SW 1271 (cell line): Measurements from ENCODE around the gene ABCA7.
"Not testable (repeated sequence)": the region's sequence is repeated elsewhere in the genome, so short reads cannot be mapped to it uniquely, and the experiment has no call there.

ENCODE experiments used
- DNase-seq, 2 experiments: peaks; one replicate each; lab custom pipeline; 2025; lab: John Stamatoyannopoulos, UW

Gene ABCA7

GRCh38 chr19:1105008-1105872, 65.3 kb downstream of the ABCA7 start:
- peak in 1 of 2 experiments; percentile 41 for DNase-seq

DNA sequence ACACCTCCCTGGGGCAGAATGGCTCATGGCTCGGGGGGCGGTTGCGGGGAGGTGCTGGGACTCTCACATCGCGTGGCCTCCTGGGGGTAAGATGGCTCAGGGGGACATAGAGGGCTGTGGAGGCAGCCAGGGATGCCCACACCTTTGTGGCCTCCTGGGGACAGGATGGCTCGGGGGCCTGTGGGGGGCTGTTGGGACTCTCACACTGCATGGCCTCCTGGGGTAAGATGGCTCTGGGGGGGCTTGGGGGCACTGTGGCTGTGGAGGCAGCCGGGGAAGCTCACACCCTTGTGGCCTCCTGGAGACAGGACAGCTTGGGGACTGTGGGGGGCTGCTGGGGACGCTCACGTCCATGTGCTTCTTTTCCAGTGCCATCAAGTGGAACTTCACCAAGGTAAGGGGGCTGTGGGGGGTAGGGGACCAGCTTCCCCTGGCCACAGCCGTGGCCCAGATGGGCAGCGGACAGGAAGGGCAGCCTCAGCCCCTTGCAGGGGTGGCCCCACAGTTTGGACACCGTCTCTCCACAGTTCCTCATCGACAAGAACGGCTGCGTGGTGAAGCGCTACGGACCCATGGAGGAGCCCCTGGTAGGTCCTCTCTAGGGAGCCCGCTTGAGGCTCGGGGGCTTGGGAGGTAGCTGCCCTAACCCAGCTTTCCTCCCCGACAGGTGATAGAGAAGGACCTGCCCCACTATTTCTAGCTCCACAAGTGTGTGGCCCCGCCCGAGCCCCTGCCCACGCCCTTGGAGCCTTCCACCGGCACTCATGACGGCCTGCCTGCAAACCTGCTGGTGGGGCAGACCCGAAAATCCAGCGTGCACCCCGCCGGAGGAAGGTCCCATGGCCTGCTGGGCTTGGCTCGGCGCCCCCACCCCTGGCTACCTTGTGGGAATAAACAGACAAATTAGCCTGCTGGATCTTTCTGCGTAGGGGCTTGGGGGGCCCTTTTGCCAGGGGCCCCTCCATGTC, 66.2 kb downstream of the ABCA7 start:
- DNase-seq = no peak

DNA sequence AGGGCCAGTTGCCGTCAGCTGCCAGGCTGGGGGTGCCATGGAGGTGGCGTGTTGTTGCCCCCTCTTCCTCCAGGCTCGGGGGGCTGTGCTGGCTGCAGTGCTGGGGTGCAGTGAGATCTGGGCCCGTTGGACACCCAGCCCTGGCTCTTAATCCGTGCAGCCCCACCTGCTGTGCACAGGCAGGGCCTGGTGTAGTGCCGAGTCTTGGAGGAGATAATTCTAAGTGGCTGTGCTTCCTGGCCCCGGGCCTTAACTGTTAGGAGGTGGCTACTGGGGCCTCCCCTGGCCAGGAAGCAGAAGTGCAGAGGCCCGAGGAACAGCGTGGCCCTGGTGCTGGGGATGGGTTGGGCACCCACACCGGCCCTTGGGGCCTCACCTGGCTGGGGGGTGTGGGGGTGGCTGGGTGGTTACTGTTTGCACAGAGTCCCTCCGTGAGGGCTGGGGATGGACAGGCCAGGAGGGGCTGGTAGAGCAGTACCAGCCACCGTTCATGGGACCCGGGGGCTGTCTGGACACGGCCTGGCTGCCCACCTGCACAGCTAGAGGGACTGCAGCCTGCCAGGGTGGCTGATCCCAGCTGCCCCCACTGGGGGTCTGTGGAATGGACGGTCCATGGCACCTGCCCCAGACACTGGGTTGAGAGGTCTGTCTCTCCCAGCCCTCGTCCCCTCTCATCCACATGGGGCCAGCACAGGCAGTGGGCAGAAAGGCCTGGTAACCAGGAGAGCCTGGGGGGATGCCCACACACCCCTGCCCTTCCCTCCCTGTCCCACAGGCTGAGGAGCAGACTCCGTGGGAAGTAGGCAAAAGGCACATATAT, 67.1 kb downstream of the ABCA7 start:
- peak; percentile 66 to 84 for DNase-seq

- no peak for DNase-seq
Observed at GRCh38 chr19:1107661-1108261, 67.9 kb downstream of the ABCA7 start.

- DNase-seq = no peak
Observed at GRCh38 chr19:1108291-1109031, 68.6 kb downstream of the ABCA7 start.

DNA sequence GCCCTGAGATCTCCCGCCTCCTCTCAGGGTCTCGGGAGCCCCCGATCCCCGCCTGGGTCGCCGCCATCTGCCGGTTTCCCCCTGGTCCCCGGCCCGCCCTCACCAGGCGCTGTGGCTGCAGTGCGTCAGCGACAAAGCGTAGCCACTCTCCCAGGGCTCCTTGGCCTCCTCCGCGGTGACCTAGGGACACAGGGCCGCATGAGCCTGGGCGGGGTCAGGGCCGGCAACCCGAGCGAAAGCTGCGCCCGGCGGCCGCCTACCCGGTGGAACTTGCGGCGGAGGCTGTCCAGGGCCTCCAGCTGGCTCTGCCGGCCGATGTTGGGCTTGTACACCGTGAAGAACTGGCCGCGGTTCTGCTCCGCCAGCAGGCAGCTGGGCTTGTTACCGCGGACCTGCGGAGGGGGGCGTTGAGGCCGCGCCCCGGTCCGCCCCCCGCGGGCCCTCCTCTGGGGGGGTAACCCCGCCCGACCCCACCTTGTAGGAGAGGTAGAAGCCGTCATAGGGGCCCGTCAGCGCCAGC, 69.2 kb downstream of the ABCA7 start:
- no peak for DNase-seq

- no peak for DNase-seq
Observed at GRCh38 chr19:1109697-1110671, 70.1 kb downstream of the ABCA7 start.

- DNase-seq = peak; percentile 33 to 41
Observed at GRCh38 chr19:1110809-1111640, 71.1 kb downstream of the ABCA7 start.

GRCh38 chr19:1111641-1112267, 71.8 kb downstream of the ABCA7 start:
- DNase-seq = no peak

DNA sequence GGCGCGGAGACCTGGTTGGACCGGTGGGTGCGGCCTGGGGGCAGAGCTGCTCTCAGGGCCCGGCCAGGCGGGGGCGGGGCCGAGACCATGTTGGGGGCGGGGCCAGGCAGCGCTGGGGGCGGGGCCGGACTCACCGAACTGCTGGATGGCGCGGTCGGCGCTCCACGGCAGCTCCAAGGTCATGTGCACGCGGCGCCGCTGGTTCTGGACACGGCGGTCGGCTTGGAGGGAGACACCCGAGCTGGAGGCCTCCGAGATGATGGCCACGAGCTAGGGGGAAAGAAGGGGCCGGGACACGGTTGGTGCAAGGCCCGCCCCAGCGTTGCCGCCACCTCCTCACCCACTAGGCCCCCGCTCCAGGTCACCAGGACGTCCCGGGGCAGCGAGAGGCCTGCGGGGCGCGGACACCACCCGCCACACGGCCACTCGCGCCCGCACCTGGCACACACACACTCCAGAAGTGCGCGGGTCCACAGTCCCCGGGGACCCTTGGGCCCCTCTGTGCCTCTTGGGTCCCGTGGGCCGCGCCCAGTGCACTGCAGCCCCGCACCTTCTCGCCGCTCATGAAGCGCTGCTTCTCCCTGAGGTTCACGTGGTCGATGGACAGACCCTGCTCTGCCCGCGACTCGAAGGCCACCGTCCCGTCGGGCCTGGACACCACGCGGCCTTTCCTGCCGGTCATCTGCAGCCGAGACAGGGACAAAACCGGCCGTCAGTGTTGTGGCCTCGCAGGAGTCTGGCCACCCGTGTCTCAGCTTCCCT, 72.5 kb downstream of the ABCA7 start:
- DNase-seq = no peak

DNA sequence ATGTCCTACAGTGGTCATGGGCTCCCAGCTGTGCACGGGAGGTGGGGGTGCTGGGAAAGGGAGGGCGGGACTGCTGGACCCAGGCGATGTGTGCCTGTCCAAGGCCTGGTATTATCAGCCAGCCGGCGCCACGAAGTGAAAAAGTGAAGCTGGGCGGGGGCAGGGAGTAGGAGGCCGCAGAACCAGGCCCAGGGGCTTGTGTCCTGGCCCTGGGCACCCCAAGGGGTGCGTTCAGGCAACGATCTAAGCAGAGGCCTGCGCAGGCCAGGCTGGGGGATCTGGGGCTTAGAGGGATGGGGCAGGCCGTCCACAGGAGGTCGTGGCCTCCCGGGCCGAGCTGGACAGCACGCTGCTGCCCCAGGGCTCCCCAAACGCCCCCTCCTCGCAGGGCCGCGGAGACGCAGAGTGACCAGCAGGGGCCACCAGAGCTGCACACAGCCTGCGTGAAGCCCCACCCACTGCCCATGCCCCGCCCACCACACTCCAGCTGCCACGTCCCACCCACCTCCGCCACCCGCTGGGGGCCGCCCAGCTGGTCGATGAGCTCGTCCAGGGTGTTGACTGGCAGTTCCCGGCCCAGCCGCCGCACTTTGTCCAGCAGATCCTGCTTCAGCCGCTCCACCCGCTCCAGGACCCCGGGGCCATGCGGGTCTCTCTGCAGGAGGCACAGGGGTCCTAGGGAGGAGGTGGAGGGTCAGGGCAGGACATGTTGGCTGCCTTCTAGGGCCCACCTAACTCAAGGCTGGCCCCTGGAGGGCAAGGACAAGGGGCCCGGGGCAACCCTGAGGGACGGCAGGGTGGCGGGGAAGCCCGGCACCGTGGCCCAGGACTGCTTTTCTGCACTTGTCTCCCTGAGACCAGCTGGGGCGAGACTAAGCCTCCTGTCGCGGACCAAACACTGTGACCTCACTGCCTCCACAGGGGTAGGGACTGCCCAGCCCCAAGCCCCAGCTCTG, 73.4 kb downstream of the ABCA7 start:
- DNase-seq = peak in 1 of 2 experiments; percentile 40

GRCh38 chr19:1113986-1114483, 74.1 kb downstream of the ABCA7 start:
- no peak for DNase-seq

GRCh38 chr19:1114728-1115127, 74.8 kb downstream of the ABCA7 start:
- DNase-seq = not testable (repeated sequence)
